ENCODE measurements around the gene HPS4. TPM values are rescaled to one million over a fixed set of nuclear protein-coding genes. Genes with fewer than 3 reads are reported as not detected.

Gene HPS4
- total RNA-seq, 1 experiment from 2014 or later: 21.2 TPM

DNA sequence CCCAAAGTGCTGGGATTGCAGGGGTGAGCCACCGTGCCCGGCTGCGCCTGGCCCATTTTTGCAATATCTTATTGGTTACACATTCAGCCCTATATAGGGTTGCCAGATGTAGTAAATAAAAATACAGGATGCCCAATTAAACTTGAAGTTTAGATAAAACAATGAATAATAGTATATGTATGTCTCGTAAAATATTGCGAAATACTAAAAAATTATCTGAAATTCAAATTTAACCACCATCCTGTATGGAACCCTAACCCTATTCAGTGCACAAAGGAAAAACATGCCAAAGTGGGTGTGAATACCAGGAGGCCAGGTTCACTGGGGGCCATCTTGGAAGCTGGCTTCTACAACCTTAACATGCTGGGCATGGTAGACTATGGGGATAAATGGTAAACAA is 33.8 kb upstream of the HPS4 start:
- intact Hi-C loops (cut with micrococcal nuclease; ENCODE audit: unreplicated experiment): no loop called here

GRCh38 chr22:26516503-26516902 is 32.9 kb upstream of the HPS4 start:
- Histone ChIP-seq H3K79me2 (ENCODE audit: low read depth) (peaks cover 19% of the 10 kb centered on the region), H3K4me3 (no peak overlapping the region), H3K9me3 (ENCODE audit: insufficient read depth, low read depth) (no peaks in the 10 kb centered on the region), H2AFZ (no peak overlapping the region), H3K9me2 (ENCODE audit: insufficient read depth) (no peaks in the 10 kb centered on the region), H3K4me1 (replicated peaks; ENCODE audit: insufficient read depth) (peaks cover 15% of the 10 kb centered on the region), H3K27me3 (ENCODE audit: insufficient read depth, low read depth) (no peaks in the 10 kb centered on the region), H3K4me2 (no peak overlapping the region), H3K36me3 (ENCODE audit: low read depth) (no peaks in the 10 kb centered on the region), H4K20me1 (ENCODE audit: insufficient read depth) (no peaks in the 10 kb centered on the region), H3K27ac (no peak overlapping the region), H3F3A (ENCODE audit: insufficient read depth, low read depth) (no peaks in the 10 kb centered on the region)
- intact Hi-C loops (cut with micrococcal nuclease; ENCODE audit: unreplicated experiment): no loop called here
- BruUV-seq (replicated peaks): no TSS peak
- CTCF ChIA-PET: no interaction called here
- POLR2A ChIA-PET (ENCODE audit: unreplicated experiment): interaction anchor here (0.7 kb wide), 1 partner anchor 34 kb away, joined by 3 read pairs; no protein-coding TSS in a partner anchor
- DNase-seq: no peak
- TF ChIP-seq CTCF (conservative IDR thresholded peaks at IDR 0.05) (no peak), EZH2 (IDR thresholded peaks at IDR 0.05; ENCODE audit: low read depth) (no peak)

More for the DNA sequence above, 33.8 kb upstream of the HPS4 start:
- CTCF ChIA-PET: no interaction called here
- H3K27me3 ChIP-seq (ENCODE audit: insufficient read depth, low read depth): no peaks in the 10 kb centered on the region
- no peak overlapping the region for H2AFZ ChIP-seq
- no peak overlapping the region for H3K27ac ChIP-seq
- TF ChIP-seq EZH2 (IDR thresholded peaks at IDR 0.05; ENCODE audit: low read depth) (no peak), CTCF (conservative IDR thresholded peaks at IDR 0.05) (no peak)
- no peak overlapping the region for H3K4me3 ChIP-seq
- peaks cover 12% of the 10 kb centered on the region for H3K79me2 ChIP-seq (ENCODE audit: low read depth)
- no peak overlapping the region for H3K4me2 ChIP-seq
- BruUV-seq (replicated peaks): no TSS peak
- no peaks in the 10 kb centered on the region for H3K36me3 ChIP-seq (ENCODE audit: low read depth)
- no peaks in the 10 kb centered on the region for H3K9me2 ChIP-seq (ENCODE audit: insufficient read depth)
- H3K4me1 ChIP-seq (replicated peaks; ENCODE audit: insufficient read depth): peaks cover 15% of the 10 kb centered on the region
- POLR2A ChIA-PET (ENCODE audit: unreplicated experiment): no interaction called here
- no peak for DNase-seq
- no peaks in the 10 kb centered on the region for H4K20me1 ChIP-seq (ENCODE audit: insufficient read depth)
- no peaks in the 10 kb centered on the region for H3F3A ChIP-seq (ENCODE audit: insufficient read depth, low read depth)
- H3K9me3 ChIP-seq (ENCODE audit: insufficient read depth, low read depth): no peaks in the 10 kb centered on the region

DNA sequence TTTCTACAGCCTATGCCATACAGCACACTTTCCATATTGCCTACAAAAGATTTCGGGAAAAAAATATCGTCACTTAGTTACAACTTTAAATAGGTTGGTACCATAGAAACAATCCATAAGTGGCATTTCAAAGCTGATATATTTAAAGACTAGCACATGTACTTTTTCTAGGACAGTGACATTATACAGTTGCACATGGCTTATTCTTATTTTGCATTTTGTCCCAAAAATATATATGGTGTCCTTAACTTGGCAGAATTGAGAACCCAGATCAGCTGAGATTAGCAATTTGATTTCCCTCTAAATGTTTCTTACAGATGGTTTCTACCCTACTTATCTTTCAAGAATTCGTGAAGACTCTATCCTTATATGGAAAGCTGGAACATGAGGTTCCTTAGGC is 32.3 kb upstream of the HPS4 start:
- ChIA-PET POLR2A (ENCODE audit: unreplicated experiment) (interaction anchor here (0.7 kb wide), 1 partner anchor 35 kb away, joined by 3 read pairs; no protein-coding TSS in a partner anchor), CTCF (interaction anchor here (0.8 kb wide), 1 partner anchor 126 kb away, joined by 10 read pairs; no protein-coding TSS in a partner anchor)
- Histone ChIP-seq H3K79me2 (ENCODE audit: low read depth) (peaks cover 24% of the 10 kb centered on the region), H3K4me3 (no peak overlapping the region), H3F3A (ENCODE audit: insufficient read depth, low read depth) (no peaks in the 10 kb centered on the region), H3K36me3 (ENCODE audit: low read depth) (no peaks in the 10 kb centered on the region), H3K4me1 (replicated peaks; ENCODE audit: insufficient read depth) (peaks cover 20% of the 10 kb centered on the region), H3K27me3 (ENCODE audit: insufficient read depth, low read depth) (no peaks in the 10 kb centered on the region), H3K4me2 (no peak overlapping the region), H4K20me1 (ENCODE audit: insufficient read depth) (no peaks in the 10 kb centered on the region), H2AFZ (no peak overlapping the region), H3K27ac (no peak overlapping the region), H3K9me2 (ENCODE audit: insufficient read depth) (no peaks in the 10 kb centered on the region), H3K9me3 (ENCODE audit: insufficient read depth, low read depth) (no peaks in the 10 kb centered on the region)
- DNase-seq: no peak
- no TSS peak for BruUV-seq (replicated peaks)
- intact Hi-C loops (cut with micrococcal nuclease; ENCODE audit: unreplicated experiment): no loop called here
- TF ChIP-seq EZH2 (IDR thresholded peaks at IDR 0.05; ENCODE audit: low read depth): no peak
- TF ChIP-seq CTCF (conservative IDR thresholded peaks at IDR 0.05): no peak

Data from PC-9 (cell line).